IPS-11a (cell line): ENCODE results near the gene SLC9B1.
"Not testable (repeated sequence)": the region's sequence is repeated elsewhere in the genome, so short reads cannot be mapped to it uniquely, and the experiment has no call there.

Source experiments
- H3K4me3 ChIP-seq: one replicate; pipeline ENCODE4 v1.5.1; 2013; ENCODE audit warnings: low read depth, low read length, control low read depth

SLC9B1 gene

DNA sequence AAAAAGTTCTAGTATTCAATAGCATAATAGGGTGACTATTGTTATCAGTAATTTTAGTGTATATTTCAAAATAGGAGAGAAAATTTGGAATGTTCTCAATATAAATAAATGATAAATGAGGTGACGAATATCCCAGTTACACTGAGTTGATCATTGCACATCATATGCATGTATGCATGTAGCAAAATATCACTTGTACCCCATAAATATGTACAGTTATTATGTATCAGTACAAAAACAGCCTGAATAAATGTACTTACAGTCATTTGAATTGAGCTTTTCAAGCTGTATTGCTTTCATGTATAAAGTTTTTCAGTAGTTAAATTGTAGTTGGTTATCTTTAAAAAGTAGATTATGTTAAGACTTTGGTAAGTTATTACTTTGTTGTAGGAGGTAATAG, 138.2 kb downstream of the SLC9B1 start:
- no peak overlapping the region for H3K4me3 ChIP-seq

DNA sequence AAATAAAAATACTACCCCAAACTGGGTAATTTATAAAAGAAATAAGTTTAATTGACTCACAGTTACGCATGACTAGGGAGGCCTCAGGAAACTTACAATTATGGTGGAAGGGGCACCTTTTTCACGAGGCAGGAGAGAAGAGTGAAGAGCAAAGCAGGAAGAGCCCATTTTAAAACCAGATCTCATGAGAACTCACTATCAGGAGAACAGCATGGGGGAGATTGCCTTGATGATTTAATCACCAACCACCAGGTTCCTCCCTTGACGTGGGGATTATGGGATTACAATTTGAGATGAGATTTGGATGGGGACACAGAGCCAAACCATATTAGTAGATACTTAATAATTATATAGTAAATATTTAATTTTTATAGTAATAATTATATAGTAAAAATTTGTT, 140.6 kb downstream of the SLC9B1 start:
- H3K4me3 ChIP-seq = no peak overlapping the region

DNA sequence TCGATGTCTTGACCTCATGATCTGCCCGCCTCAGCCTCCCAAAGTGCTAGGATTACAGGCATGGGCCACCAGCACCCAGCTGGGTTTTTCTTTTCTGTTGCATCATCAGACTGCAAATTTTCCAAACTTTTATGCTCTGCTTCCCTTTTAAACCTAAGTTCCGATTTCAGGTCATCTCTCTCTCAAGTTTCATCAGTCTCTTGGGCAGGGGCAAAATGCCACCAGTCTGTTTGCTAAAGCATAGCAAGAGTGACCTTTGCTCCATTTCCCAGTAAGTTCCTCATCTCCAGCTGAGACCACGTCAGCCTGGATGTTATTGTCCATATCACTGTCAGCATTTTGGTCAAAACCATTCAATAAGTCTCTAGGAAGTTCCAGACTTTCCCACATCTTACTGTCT, 141.2 kb downstream of the SLC9B1 start:
- not testable (repeated sequence) for H3K4me3 ChIP-seq

DNA sequence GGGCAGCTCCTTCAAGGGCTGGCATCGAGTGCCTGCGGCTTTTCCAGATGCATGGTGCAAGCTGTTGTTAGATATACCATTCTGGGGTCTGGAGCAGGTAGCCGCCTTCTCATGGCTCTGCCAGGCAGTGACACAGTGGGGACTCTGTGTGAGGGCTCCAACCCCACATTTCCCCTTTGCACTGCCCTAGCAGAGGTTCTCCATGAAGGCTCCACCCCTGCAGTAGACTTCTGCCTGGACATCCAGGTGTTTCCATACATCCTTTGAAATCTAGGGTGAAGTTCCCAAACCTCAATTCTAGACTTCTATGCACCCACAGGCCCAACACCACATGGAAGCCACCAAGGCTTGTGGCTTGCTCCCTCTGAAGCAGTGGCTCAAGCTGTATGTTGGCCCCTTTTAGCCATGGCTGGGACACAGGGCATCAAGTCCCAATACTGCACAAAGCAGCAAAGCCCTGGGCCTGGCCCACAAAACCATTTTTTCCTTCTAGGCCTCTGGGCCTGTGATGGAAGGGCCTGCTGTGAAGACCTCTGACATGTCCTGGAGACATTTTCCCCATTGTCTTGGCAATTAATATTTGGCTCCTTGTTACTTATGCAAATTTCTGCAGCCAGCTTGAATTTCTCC, 141.9 kb downstream of the SLC9B1 start:
- not testable (repeated sequence) for H3K4me3 ChIP-seq

DNA sequence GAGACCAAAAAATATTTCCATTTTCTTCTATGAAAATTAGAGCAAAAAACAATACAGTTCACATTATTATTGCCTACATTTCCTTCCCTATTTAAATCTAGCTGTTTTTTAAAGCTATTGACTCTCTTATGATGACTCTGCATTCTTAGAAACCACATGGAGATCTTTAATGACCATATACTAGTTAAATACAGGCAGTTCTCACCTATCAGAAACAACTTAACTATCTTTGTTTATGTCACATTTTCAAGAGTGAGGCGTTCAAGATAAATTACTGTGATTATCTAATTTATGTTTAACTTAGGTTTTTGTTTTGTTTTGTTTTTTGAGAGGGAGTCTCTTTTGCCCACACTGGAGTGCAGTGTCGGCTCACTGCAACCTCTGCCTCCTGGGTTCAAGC, 147.7 kb downstream of the SLC9B1 start:
- no peak overlapping the region for H3K4me3 ChIP-seq

DNA sequence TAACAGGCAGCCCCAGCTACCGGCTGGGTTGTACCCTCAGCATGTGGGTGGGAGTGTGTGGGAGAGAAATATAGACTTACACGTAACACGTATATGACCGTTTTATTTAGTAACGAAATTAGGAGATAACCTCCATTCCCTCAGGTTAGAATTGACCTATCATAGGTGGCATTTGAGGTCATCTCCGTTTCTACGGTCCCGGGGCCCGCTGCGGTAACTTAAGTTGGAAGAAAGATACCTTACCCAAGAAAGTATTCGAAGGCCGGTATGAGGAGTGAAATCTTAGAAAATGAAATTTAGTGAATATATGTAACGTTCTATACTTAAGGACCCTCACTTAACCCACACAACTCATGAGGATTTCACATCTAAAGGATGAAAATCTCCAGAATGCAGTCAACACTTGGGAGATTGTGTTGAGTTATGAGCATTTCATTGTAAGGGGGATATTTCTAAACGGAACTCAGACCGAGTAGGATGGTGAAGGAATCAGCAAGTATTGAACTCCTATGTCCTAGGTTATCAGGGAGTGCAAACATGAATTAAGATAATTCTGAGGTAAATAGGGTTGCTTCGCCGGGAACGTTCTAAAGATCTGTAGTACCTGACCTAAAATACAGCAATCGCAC, 149.8 kb downstream of the SLC9B1 start:
- peak overlapping the region; percentile 65 for H3K4me3 ChIP-seq

DNA sequence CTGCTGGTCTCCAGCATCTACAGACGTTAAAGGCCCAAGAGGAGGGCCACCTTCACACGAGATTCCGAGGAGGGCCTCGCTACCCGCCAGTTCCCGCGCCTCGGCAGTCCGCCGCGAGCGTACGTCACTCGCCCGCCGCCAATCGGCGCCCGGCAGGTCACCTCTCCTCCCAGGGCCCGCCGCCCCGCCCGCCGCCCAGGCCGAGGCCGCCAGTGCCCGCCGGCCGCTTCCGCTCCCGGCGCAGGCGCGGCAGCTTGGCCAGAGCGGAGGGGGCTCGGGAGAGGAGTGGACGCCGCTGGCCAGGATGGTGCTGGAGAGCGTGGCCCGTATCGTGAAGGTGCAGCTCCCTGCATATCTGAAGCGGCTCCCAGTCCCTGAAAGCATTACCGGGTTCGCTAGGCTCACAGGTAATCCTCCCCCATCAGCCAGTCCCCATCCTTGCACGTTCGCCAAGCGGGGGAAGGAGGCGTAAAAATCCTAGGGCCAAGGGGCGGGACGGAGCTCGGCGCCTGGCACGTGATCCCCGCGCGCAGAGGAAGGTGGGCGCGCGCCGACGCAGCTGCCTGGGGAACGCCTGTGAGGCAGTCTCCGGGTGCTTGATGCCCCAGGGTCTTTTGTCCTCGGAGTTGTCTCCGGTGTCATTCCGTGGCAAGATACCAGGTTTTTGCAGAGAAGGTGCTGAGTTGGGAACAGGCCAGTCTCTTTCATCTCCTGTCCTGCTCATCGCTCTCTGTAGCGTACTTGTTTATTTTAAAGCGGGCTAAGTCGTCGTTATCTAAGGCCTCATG, 150.5 kb downstream of the SLC9B1 start, which contains the start of gene CISD2:
CISD2 (plus strand) TSS at position 212 of the 788 bp plus-strand sequence; CDS start at position 305, 93 bp downstream.
- H3K4me3 ChIP-seq = peak within 1 kb of the TSS; percentile 65

DNA sequence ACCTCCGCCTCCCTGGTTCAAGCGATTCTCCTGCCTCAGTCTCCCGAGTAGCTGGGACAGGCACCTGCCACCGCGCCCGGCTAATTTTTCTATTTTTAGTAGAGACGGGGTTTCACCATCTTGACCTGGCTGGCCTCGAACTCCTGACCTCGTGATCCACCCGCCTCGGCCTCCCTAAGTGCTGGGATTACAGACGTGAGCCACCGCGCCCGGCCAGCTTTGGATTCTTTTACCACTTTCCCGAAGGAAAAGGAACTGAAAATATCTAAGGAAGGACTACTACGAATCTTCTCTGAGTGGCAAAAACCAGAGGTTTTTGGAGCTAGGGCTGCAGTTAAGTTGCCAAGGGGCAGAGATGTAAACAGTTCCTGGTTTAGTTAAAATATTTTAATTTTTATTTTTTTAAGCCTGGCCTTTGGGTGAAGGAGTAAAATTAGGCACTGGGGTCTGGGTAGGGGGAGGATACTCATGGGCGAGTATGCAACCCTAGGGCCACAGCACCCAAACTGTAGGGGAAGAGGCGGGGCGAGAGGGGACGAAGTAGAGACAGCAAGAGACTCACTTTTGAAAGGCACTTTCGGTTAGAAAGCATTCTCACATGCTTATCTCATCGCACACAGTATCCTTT, 151.2 kb downstream of the SLC9B1 start:
- H3K4me3 ChIP-seq = peak overlapping the region; percentile 65

DNA sequence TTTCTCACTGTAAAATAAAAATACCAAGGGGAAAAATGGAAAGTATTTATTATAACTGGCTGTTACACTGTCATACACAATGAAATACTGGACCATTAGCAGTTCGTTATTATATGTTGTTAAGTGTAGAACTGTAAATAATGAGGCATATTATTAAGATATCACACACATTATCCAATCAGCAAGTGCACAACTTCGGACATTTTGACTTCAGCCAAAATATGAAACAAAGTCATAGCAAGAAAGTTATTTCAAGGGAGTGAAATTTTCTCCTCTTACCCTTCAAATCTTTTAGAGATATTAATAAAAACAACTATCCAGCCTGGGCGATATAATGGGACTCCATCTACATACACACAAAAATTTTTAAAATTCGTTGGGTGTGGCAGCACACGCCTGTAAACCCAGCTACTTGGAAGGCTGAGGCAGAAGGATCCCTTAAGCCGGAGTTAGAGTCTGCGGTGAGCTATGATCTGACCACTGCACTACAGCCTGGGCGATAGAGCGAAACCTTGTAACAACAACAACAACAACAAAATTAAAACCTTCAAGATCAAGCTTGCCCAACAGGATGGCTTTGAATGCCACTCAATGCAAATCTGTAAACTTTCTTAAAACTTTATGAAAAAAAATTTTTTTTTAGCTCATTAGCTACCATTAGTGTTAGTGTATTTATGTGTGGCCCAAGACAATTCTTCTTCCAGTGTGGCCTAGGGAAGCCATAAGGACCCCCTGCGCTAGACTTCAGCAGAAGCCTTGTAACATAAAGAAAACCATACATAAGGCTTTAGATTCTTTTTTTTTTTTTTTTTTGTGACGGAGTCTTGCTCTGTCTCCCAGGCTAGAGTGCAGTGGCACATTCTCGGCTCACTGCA, 152.0 kb downstream of the SLC9B1 start:
- H3K4me3 ChIP-seq = no peak overlapping the region

DNA sequence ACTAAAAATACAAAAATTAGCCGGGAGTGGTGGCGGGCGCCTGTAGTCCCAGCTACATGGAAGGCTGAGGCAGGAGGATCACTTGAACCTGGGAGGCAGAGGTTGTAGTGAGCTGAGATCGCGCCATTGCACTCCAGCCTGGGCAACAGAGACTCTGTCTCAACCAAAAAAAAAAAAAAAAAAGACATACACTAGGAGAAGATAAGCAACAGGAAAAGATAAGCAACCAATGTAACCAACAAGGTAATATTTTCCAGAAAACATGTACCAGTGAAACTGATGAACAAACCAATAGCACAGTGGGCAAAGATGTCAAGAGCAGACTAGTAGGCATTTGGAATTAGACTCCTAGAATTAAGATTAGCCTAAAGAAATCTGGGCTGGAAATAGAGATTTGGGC, 154.2 kb downstream of the SLC9B1 start:
- H3K4me3 ChIP-seq = not testable (repeated sequence)

DNA sequence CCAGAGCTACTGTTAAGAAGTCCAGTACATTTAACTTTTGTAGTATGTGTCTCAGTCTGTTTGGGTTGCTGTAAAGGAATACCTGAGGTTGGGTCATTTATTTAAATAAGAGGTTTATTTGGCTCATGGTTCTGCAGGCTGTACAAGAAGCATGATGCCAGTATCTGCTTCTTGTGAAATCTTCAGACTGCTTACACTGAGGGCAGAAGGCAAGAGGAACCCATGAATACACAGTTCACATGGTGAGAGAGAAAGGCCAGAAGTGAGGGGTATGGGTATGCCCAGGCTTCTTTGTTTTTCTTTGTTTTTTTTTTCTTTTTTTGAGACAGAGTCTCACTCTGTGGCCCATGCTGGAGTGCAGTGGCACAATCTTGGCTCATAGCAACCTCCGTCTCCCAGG, 156.8 kb downstream of the SLC9B1 start:
- H3K4me3 ChIP-seq = no peak overlapping the region

DNA sequence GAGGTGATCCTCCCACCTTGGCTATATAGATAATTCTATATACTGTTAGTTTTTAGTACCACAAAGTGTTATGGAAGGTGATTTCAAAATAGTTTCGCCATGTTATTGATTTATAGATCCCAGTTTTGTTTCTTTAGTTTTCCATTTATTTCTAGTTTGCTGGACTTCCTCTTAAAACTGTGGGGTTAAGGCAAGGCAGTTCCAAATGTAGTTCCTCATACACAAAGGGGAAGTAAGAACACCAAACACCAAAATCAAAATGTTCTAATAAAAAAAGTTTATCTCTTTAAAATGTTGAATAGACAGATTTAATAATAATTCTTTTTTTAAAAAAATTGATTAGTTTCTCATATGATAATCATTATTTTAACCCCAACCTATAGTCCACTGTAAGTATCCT, 157.5 kb downstream of the SLC9B1 start:
- no peak overlapping the region for H3K4me3 ChIP-seq

DNA sequence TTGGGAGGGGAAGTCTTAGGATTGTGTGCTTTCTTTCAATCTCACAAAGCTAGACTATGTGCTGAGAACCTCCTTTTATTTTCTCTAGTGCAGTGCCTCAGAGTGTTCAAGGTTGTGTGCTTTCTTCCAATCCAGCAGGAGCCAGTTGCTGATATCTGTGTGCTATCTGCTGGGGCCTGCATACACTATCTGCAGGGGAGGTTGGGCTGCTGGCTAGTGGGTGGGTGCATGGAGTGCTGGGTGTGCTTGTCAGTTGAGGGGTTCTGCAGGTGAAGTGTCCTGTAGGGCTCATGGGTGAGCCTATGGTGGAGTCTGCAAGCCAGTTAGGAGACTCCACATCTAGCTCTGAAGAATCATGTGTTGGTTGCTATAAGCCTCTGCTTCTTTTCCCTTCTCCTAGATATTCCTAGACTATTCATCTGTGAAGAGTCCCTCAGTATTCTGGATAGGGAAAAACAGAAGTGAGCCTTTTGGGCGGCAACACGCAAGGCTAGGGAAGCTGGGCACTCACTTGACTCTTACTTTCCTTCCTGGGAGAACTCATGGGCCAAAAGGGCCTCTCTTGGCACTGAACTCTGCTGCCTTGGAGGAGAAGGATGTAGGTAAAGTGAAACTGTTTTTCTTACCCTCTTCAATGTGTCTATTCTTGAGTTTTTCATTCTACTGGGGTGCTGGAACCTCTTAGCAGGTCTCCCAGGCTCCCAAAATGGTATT, 158.7 kb downstream of the SLC9B1 start:
- H3K4me3 ChIP-seq = no peak overlapping the region

DNA sequence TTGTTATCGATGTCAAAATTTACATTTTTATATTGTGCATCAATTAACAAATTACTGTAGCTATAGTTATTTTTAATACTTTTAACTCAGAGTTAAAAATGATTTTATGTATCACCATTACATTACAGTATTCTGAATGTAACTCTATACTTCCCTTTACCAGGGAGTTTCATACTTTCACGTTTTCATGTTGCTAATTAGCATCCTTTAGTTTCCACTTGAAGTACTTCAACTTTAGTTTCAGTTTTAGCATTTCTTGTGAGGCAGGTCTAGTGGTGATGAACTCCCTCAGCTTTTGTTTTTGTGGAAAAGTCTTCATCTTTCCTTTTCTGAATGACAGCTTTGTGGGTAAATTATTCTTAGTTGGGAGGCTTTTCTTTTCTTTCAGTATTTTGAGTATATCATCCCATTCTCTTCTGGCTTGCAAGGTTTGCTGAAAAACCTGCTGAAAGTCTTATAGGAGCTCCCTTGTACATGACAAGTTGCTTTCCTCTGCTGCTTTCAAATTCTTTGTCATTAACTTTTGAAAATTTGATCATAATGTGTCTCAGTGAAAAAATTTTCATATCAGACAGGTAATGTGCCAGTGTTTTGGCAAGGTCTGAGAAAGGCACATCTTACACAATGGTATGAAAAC, 160.6 kb downstream of the SLC9B1 start:
- H3K4me3 ChIP-seq = no peak overlapping the region
